Activated CD8-positive, alpha-beta memory T cell treated with anti-CD3 and anti-CD28 coated beads, Interleukin-2, amount 50 U/mL, for 24 hours (primary cell): ENCODE data around the gene PKD1.
"Not testable (repeated sequence)": the region's sequence is repeated elsewhere in the genome, so short reads cannot be mapped to it uniquely, and the experiment has no call there.

ENCODE experiments used
- DNase-seq: peaks from one replicate; pipeline ENCODE4 v3.0.0-alpha.2; 2020; ENCODE audit errors: extremely low read depth

Gene PKD1

GRCh38 chr16:2150418-2151187 lies 14.9 kb upstream of the PKD1 start:
- no peak for DNase-seq

- no peak for DNase-seq
Observed at GRCh38 chr16:2149630-2150417, 14.1 kb upstream of the PKD1 start.

GRCh38 chr16:2148714-2149629 lies 13.3 kb upstream of the PKD1 start:
- DNase-seq = no peak

GRCh38 chr16:2147981-2148671 lies 12.4 kb upstream of the PKD1 start, which contains the start of gene RAB26:
TSS of gene RAB26 (plus strand) at chr16:2148625. CDS start at chr16:2148784, 159 bp downstream.
- no peak for DNase-seq

- no peak for DNase-seq
Observed at GRCh38 chr16:2147378-2147777, 11.7 kb upstream of the PKD1 start.

- no peak for DNase-seq
Observed at GRCh38 chr16:2145843-2146242, 10.1 kb upstream of the PKD1 start.

- no peak for DNase-seq
Observed at GRCh38 chr16:2143878-2144485, 8.3 kb upstream of the PKD1 start.

- DNase-seq = no peak
Observed at GRCh38 chr16:2142942-2143877, 7.5 kb upstream of the PKD1 start.

GRCh38 chr16:2135071-2135470 lies 627 bp downstream of the PKD1 start:
- not testable (repeated sequence) for DNase-seq

- DNase-seq = not testable (repeated sequence)
Observed at GRCh38 chr16:2133797-2134196, 1.9 kb downstream of the PKD1 start.

- DNase-seq = not testable (repeated sequence)
Observed at GRCh38 chr16:2129890-2130447, 5.7 kb downstream of the PKD1 start.

GRCh38 chr16:2129251-2129650 lies 6.4 kb downstream of the PKD1 start:
- not testable (repeated sequence) for DNase-seq

- DNase-seq = not testable (repeated sequence)
Observed at GRCh38 chr16:2127630-2128280, 7.9 kb downstream of the PKD1 start.

- not testable (repeated sequence) for DNase-seq
Observed at GRCh38 chr16:2126928-2127556, 8.7 kb downstream of the PKD1 start.

GRCh38 chr16:2126161-2126743 lies 9.4 kb downstream of the PKD1 start:
- not testable (repeated sequence) for DNase-seq

- not testable (repeated sequence) for DNase-seq
Observed at GRCh38 chr16:2125609-2126008, 10.1 kb downstream of the PKD1 start.

GRCh38 chr16:2124694-2125444 lies 10.8 kb downstream of the PKD1 start:
- not testable (repeated sequence) for DNase-seq
